Activated CD4-positive, alpha-beta T cell treated with anti-CD3 and anti-CD28 coated beads, Interleukin-2, amount 50 U/mL, for 1 hour (primary cell): Measurements from ENCODE around the gene ZNF836.
"Not testable (repeated sequence)": the region's sequence is repeated elsewhere in the genome, so short reads cannot be mapped to it uniquely, and the experiment has no call there.

Experiments
- DNase-seq: peaks from one replicate; pipeline ENCODE4 v3.0.0-alpha.2; 2020

Gene ZNF836

GRCh38 chr19:52171321-52172169 is at the start of gene ZNF836:
ZNF836 (minus strand) TSS chr19:52171621; CDS start chr19:52168072, 3,549 bp downstream.
- DNase-seq = peak; percentile 89

DNA sequence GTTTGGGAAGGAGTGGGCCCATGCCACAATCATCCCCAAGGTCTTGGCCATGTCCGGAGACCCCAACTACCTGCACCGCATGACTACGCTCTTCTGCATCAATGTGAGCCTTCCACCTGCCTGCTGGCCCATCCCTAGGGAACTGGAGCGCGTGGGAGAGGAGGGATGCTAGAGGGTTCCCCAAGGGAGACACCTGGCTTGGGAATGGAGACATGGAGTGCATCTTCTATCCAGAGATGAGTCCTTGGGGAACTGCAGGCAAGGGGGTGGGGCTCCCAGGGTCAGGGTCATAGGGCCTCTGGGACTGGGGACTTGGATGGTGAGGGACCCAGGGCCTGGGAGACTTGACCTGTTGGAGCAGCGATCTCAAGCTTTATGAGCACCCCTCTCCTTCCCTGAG is 49.6 kb upstream of the ZNF836 start:
- DNase-seq = no peak

DNA sequence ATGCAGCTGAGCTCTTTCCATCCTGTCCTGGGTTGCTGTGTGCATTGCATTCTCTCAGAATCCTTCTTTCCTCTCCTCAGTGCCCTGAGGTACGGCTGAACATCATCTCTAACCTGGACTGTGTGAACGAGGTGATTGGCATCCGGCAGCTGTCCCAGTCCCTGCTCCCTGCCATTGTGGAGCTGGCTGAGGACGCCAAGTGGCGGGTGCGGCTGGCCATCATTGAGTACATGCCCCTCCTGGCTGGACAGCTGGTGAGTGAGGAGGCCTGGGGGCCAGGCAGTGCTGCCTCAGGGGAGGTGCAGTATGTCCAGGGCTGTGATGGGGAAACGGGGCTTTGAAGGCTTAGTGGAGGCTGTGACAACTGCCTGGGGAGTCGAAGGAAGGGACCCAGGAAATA is 48.2 kb upstream of the ZNF836 start:
- no peak for DNase-seq

DNA sequence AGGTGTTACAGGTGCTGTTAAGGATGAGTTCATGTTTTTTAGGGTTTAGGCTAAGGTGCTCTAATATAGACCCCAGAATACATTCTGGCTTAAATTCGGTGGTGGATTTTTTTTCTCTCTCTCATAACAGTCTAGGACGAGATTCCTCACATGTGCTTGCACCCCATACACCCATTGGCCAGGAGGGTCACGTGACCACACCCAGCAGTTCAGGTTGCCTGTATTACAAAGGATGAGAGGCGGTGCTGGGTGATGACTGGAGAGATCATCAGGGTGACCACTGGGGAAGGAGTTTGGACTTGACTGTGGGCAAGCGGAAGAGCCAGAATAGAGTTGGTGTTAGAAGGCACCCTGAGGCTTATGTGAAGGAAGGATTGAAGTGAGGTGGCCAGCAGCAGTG is 46.2 kb upstream of the ZNF836 start:
- DNase-seq = no peak

GRCh38 chr19:52216401-52216800 is 45.0 kb upstream of the ZNF836 start:
- no peak for DNase-seq

DNA sequence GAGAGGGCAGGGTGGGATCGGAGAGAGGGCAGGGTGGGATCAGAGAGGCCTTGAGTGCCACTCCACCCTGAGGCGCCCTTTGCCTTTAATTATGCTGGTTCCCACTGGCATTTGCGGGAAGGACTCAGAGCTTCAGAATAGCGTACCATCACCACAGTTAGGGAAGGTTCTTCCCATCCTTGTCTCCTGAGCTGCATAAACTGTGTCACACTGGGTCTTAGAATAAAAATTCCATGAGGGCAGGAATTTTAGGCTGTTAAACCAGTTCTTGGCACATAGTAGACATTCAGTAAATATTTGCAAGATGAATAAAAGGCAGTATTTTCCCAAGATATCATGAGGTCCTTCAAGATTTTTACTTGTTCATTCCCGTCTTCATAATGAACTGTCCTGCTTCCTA is 42.8 kb upstream of the ZNF836 start:
- no peak for DNase-seq

GRCh38 chr19:52212572-52213255 is 41.3 kb upstream of the ZNF836 start:
- no peak for DNase-seq

GRCh38 chr19:52211926-52212571 is 40.6 kb upstream of the ZNF836 start:
- DNase-seq = no peak

GRCh38 chr19:52211203-52211602 is 39.8 kb upstream of the ZNF836 start:
- no peak for DNase-seq

GRCh38 chr19:52206481-52206880 is 35.1 kb upstream of the ZNF836 start:
- DNase-seq = no peak

DNA sequence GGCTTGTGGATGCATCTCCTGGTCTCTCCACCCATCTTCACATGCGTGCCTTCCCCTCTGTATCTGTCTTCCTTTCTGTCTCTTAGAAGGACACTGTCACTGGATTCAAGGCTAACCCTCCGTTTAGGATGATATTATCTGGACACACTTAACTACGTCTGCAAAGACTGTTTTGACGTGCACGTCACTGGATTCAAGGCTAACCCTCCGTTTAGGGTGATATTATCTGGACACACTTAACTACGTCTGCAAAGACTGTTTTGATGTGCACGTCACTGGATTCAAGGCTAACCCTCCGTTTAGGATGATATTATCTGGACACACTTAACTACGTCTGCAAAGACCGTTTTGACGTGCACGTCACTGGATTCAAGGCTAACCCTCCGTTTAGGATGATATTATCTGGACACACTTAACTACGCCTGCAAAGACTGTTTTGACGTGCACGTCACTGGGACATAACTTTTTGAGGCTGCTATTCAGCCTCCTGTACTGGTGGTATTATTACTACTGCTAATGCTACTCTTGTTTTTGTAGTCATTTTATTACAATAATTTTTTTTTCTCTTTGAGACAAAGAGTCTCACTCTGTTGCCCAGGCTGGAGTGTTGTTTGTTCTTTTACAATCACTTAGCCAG is 29.5 kb upstream of the ZNF836 start:
- not testable (repeated sequence) for DNase-seq

GRCh38 chr19:52200044-52200443 is 28.6 kb upstream of the ZNF836 start:
- no peak for DNase-seq

DNA sequence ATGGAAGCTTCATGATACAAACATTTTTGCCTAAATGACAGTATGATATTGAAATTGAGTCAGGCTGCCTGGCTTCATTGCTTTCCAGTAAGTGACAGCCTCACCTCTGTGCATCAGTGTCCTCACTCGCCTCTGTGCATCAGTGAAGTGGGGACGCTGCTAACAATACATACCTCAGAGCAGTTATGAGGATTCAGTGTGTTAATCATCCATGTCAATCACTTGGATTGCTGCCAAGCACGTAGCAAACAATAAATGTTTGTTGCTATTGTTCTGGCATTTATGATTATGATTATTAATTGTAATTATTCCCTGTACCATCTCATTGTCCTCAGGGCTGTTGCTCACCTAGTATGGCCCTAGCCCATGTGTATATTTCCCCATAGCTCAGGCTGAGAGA is 27.3 kb upstream of the ZNF836 start:
- DNase-seq = no peak

- DNase-seq = no peak
Measured at GRCh38 chr19:52197964-52198363, 26.5 kb upstream of the ZNF836 start.

- DNase-seq = no peak
Measured at GRCh38 chr19:52196256-52196967, 25.0 kb upstream of the ZNF836 start.

- no peak for DNase-seq
Measured at GRCh38 chr19:52191951-52192350, 20.5 kb upstream of the ZNF836 start.

DNA sequence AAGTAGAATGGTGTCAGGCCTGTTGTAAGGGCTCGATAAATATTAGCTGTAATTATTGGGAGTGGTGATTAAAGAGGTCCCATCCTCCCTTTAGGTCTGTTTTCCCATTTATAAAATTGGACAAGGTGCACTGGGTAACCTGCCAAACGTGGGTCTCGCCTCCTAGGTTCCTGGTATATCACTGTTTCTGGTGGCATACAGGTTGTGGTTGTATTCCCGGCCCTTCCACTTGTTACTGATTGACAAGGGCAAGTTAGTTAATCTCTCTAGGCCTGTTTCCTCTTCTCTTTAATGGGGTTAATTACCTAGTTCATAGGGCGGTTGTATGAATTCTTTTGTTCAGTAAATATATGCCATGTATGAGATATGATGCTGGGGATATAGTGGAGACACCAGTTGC is 20.0 kb upstream of the ZNF836 start:
- DNase-seq = no peak

DNA sequence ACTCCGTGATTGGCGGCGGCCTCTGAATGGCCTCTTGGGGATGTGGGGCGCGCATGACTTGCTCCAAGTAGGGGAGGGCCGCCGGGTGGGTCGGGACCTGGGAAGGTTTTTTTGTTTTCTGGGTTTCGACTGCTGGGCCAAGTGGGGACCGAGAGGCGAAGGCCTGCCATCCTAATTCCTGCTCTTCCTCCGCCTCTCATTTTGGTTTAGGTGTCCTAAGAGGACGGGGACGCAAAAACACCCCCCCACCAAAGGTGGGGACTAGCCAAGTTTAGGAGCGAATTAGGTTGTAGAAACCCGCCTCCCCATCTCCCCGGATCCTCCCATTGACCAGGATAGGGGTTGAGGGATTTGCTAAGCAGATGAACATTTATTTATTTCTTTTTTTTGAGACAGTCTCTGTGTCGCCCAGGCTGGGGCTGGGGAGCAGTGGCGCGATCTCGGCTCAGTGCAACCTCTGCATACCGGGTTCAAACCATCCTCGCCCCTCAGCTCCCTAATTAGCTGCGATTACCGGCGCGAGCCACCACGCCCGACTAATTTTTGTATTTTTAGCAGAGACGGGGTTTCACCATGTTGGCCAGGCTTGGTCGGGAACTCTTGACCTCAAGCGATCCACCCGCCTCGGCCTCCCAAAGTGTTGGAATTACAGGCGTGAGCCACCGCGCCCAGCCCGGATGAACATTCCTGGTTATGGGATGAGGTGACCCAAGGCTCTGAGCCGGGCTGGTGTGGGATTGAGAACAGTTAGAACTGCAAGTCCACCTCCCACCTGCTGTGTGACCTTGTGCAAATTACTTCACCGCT is 19.3 kb upstream of the ZNF836 start:
- DNase-seq = no peak

GRCh38 chr19:52189735-52190486 is 18.5 kb upstream of the ZNF836 start, which contains the start of gene PPP2R1A:
PPP2R1A (plus strand) TSS chr19:52190052; CDS start chr19:52190097, 45 bp downstream.
- peak; percentile 98 for DNase-seq

DNA sequence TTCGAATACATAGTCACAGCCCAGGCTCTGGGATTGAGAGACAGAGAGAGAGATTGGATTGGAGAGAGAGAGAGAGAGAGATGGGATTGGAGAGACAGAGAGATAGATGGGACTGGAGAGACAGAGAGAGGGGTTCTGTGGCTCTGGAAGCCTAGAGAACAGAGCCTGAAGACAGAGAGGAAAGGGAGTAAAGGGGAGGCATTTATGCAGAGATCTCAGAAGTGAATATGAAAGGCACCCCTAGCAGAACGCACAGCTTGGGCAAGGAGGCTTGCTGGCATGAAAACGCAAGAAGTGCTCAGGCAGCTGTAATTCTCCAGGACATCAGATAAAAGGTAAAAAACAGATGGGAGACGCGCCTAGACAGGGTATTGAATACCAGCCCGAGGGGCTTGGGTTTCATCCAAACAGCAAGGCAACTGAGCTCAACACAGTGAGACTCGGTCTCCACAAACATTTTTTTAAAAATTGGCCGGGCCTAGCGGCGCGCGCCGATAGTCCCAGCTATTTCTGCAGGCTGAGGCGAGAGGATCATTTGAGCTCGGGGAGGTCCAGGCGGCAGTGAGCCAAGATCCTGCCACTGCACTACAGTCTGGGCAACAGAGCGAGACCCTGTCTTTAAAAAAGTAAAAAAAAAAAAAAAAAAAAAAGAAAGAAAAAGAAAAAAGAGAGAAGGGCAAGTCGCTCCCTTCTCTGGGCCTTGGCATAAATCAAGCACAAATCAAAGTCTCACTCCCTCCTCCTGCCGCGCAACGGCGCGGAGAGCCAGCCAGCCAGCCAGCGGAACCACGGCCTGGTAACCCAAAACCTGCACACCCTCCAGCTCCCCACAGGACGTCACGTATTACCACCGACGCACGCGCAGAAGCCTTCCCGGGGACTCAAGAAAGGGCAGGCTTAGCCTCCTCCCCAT is 17.7 kb upstream of the ZNF836 start:
- no peak for DNase-seq
